A549 treated with CORT108297 at 1 μM for 4 hours (cell line): ENCODE measurements around the gene MARK3. TPM values are rescaled to one million over a fixed set of nuclear protein-coding genes. Genes with fewer than 3 reads are reported as not detected.

Source experiments
- total RNA-seq: library from RNA; stranded (reverse); fragments of 200-300 nt; extraction: Qiagen RNA extraction; gene quantifications from 5 replicates; pipeline ENCODE4 v1.2.3, GENCODE V29; 2022

Gene MARK3
- total RNA-seq: 55.3 to 69.8 TPM (median 58.5 TPM) in 5 replicates

DNA sequence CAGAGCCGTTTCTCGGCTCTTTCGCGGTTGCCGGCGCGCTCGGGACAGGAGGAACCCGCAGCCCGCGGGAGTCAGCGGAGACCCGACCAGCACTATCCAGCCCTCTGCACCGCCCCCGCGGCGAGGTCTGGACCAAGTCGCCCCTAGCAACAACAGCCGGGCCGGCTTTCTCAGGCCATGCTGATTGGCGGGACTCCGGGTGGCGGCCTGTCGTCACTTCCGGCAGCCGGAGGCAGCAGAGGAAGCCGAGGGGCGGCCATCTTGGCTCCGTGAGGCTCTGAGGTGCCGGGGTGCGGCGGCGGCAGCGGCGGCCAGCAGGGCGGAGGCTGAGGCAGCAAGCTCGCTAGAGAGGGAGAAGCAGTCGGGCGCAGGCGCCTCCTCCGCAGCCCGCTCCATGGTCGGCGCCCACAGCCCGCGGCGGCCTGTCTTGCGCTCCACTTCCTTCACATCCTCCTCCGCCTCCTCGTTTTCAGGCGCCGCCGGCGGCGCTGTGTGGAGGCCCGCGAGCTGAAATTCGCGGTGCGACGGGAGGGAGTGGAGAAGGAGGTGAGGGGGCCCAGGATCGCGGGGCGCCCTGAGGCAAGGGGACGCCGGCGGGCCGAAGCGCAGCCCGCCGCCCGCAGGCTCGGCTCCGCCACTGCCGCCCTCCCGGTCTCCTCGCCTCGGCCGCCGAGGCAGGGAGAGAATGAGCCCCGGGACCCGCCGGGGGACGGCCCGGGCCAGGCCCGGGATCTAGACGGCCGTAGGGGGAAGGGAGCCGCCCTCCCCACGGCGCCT lies at the start of gene MARK3:
Gene MARK3, plus strand, starts transcription at position 264 of the 777 bp plus-strand sequence. CDS start 615 bp downstream, outside the sequence.

DNA sequence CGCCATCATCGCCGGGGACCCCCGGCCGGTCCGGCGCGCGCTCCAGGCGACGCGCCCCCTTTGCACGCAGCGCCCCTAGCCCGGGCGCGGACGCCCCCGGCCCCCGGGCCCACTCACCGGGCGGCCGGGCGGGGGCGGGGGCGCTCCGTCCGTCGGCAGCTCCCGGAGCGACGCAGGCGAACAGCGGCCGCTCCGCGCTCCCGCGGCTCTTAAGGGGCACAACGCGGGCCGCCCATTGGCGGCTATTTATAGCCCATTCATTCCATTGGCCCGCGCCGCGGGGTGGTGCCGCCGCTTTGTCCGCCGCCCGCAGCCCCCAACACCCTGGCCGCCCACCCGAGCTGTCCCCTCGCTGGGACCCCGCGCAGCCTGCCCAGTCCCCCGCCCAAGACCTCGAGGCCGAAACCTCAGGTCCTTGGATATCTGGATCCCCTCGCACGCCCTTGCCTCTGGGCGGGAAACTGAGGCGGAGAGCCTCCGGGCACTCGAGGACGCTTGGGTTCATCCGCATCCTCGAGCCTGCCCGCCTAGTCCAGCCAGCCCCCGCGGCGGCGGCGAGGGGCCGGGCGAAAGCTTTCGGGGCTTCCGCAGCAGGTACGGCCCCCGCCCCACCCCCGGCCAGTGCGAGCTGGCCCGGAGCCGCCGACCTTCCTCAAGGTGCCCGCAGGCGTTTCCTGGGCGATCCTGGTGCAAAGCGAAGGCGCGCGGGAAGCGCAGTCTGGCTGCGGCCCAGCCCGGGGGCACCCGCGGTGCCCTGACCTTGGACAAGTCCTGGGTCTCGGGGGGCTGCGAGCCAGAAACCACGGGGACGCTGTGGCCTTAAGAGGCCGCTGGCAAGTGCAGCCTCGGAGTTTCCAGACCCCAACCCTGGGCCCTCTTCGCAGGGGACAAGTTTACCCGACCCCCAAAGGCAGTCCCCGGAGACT lies 137.7 kb downstream of the MARK3 start, which contains the start of gene CKB:
Gene CKB, minus strand, starts transcription at position 182 of the 926 bp plus-strand sequence. CDS start 337 bp downstream, outside the sequence.

GRCh38 chr14:103528587-103529382 lies 143.6 kb downstream of the MARK3 start, which contains the start of gene TRMT61A:
Gene TRMT61A (plus strand): TSS chr14:103529196. CDS start chr14:103529979, 783 bp downstream.

Other genes starting within 250 kb of the MARK3 start
- 202 to 295 TPM (median 277 TPM) in 5 replicates for gene EIF5, start 51.2 kb upstream of the MARK3 start, total RNA-seq
- 65.2 to 111 TPM (median 100 TPM) in 5 replicates for gene CKB, start 137.4 kb downstream of the MARK3 start, total RNA-seq
- gene TRMT61A, start 143.8 kb downstream of the MARK3 start, total RNA-seq: 15.7 to 32.6 TPM (median 29.5 TPM) in 5 replicates
- 20.9 to 24.1 TPM (median 23.2 TPM) in 5 replicates for gene BAG5, start 177.2 kb downstream of the MARK3 start, total RNA-seq
- gene COA8, start 177.5 kb downstream of the MARK3 start, total RNA-seq: 49.6 to 54.3 TPM (median 52.7 TPM) in 5 replicates
- 90.6 to 121 TPM (median 102 TPM) in 5 replicates for gene KLC1, start 243.8 kb downstream of the MARK3 start, total RNA-seq